Inflammatory macrophage treated with lipopolysaccharide for 4 hours (primary cell): Measurements from ENCODE around the gene OR2L8.

Experiments
- DNase-seq: peaks from one replicate; pipeline ENCODE4 v3.0.0-alpha.2; 2020

Gene OR2L8, protein sequence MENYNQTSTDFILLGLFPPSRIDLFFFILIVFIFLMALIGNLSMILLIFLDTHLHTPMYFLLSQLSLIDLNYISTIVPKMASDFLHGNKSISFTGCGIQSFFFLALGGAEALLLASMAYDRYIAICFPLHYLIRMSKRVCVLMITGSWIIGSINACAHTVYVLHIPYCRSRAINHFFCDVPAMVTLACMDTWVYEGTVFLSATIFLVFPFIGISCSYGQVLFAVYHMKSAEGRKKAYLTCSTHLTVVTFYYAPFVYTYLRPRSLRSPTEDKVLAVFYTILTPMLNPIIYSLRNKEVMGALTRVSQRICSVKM

DNA sequence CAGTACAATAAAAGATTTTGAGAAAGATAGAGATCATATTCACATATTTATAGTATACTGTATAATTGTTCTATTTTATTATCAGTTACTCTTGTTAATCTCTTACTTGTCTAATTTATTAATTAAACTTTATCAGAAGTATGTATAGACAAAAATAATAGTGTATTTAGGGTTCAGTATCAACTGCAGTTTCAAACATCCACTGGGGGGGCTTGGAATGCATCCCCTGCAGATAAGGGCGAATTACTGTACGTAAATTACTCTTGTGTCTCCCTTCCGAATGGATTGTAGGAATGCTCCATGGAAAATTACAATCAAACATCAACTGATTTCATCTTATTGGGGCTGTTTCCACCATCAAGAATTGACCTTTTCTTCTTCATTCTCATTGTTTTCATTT lies at the start of gene OR2L8:
Gene OR2L8, plus strand, starts transcription at position 301 of the 400 bp plus-strand sequence. Its CDS starts 0 bp downstream, at position 301.
- no peak for DNase-seq

DNA sequence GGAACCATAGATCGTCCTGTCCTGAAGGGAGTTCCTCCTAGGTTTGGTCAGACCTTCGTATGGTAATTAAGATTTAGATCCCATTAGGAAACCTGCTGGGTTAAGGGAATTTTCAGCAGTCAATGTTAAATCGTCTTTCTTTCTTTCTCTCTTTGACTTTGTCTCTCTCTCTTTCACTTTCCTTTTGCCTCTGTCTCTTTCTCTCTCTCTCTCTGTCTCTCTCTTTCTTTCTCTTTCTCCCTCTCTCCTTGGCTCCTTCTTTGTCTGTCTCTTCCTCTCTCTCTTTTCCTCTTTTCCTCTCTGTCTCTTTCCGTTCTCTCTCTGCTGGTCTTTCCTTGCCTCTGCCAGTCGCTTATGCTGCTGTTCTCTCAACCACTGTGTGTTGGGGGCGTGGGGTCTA lies 44.5 kb upstream of the OR2L8 start:
- no peak for DNase-seq

DNA sequence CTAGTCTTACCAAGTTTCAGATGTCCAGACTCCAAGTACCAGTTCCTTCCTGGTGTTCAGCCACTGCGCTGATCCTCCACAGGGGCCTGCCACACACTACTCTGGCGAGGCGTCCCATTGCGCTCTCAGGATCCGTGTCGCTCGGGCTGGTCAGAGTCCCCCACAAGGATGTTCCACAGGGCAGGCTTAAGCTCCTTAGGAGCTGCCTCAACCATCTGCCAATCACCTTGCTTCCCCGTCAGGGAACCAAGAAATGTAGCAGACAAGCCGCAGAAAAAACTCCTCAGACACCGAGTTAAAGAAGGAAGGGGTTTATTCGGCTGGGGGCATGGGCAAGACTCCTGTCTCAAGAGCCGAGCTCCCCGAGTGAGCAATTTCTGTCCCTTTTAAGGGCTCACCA lies 43.5 kb upstream of the OR2L8 start:
- no peak for DNase-seq

DNA sequence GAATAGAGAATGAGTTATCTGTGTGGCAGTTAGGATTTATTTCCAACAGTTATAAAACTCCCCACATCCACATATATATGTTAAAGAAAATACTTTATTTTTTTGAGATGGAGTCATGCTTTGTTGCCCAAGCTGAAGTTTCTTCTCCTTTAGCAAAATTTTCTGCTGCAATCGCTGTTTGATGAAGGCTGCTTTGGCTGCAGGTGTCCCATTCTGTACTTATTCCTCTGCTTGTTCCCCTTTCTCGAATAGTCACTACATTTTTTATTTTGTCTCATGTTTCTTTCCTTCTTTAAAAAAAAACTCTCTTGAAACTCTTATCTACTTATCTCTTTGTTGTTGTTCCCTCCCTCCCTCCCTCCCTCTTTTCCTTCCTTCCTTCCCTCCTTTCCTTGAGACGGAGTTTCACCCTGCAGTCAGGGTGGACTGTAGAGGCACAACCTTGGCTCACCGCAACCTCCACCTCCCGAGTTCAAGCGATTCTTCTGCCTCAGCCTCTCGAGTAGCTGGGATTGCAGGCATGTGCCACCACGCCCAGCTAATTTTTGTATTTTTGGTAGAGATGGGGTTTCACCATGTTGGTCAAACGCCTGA lies 42.7 kb upstream of the OR2L8 start:
- DNase-seq = no peak

DNA sequence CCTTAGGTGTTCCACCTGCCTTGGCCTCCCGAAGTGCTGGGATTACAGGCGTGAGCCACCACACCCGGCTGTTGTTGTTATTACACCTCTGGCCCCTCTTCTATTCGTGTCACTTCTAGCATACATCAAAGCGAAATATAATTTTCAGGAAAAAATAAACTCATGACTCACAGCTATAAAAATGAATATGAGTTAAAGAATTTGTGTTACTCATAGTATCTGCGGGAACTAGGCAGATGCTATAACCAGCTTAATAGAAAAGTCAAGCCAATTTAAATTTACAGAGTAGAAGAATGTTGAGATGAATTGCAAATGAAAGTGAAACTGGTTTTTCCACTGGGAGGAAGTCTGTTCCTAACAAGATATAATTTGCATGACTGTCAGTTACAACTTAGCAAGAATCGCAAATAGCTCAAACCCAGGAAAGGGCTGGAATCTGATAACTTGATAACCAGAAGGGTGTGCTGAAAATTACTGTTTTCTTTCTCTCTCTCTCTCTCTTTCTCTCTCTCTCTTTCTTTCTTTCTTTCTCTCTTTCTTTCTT lies 42.1 kb upstream of the OR2L8 start:
- DNase-seq = peak; percentile 80

DNA sequence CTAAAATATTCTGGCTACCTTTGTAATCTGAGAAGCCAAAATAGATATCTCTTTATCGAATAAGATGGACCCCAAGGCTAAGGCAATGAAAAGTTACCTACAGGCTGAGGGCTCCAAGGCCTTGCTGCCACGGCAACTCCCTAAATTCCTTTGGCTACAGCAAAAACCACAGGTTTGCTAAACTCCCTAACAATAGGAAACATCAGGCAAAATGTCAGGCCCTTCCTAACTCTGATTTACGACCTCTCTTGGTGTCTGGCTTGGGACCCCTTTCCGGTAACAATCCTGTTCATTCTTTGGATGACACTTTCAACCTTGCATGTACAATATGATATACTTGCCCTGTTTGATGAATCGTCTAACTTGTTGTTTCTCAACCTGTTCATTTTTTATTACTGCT lies 39.9 kb upstream of the OR2L8 start:
- no peak for DNase-seq

DNA sequence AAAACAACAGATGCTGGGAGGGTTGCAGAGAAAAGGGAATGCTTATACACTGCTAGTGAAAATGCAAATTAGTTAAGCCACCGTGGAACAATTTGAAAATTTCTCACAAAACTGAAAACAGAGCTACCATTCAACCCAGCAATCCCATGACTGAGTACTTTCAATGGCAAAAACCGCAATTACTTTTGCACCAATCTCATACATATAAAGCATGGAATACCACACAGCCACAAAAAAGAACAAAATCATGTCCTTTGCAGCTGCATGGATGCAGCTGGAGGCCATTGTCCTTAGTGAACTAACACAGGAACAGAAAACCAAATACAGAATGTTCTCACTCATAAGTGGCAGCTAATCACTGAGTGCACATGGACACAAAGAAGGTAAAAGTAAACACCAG lies 34.9 kb upstream of the OR2L8 start:
- no peak for DNase-seq

DNA sequence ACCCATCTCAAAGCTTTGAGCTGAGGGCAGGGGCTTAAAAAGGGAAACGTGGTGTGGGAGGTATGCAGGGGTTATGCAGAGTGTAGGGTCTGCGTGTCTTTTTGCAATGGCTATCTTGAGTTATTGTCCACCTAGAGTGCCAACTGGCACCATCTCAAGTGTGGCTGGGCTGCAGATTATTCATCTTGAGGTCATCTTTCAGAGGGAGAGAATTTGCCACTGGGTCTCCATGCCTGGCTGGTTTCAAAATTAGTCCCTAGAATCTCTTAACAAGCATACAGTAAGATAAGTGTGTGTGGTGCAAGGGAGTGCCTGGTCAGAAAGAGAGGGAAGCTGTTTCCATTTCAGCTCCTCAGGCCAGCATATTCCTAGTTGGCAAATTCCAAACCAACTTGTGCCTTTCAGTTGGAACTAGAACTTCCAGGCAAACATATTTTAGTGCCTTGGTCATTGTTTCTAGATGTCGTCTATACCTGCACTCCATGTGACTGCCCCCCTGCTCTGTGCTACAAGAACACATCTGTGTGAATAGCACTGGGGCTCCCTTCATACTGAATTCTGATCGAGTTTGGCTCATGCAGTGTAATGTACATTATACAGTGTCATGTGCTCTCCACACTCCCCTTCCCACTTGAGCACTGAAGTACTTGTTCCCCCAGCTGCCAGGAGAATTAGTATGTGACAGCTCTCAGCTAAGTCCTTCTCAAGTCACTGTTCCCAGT lies 33.6 kb upstream of the OR2L8 start:
- no peak for DNase-seq

DNA sequence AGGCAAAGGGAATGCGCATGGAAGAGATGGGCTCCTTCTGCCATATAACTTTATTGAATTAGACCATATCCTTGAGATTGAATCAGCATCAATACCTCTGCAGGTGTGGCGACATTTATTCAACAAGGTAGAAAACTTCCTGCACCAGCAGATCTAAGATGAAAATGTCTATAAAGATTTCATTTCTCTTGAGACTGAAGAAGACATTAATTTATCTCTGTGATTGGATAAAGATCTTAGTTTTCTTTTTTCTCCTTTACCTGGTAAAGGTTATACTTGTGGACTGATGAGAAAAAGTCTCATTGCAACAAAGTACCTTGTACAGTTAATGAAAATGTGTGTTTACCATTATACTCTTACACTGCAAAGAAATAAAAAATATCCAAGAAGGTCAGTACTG lies 28.7 kb upstream of the OR2L8 start, which contains the start of gene OR2T8:
Gene OR2T8, plus strand, starts transcription at position 301 of the 400 bp plus-strand sequence. CDS start 766 bp downstream, outside the sequence.
- no peak for DNase-seq

DNA sequence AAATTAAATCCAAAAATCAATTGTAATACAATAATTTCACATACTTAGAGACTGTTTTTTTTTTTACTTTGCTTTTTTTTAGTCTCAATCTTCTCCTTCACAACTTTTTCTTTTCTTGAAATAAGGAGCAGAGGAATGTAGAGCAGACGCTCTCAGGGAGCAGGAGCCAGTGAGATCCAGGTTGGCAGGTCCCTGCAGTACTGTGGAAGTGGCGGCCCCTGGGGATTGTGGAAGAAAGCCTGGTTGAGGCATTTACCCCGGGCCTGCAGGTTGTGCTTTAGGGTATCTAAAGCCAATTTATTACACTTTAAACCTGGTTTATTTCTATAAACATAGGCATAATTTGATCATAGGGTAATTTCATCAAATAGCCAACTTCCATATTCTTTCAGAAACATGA lies 24.7 kb upstream of the OR2L8 start:
- DNase-seq = no peak

DNA sequence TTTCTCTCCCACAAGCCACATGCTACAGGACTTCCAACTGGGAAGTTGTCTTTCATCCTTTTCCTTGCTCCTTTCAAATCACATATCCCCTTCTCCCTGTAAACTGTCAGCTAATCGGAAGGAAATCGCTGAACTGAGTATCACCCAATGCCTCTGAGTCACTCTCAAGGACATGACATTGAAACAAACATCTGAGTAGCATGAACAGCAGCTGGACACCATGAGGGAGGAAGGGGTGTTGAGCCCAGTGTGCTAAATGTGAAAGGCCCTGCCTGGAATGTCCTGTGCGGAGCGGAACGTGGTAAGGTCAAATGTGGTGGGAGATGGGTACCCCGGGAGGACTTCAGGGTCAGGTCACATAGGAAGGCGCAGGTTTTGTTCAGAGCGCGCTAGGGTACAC lies 23.8 kb upstream of the OR2L8 start, which contains the start of gene OR2AJ1:
Gene OR2AJ1, plus strand, starts transcription at position 22 of the 400 bp plus-strand sequence. CDS start 8,880 bp downstream, outside the sequence.
- DNase-seq = no peak

DNA sequence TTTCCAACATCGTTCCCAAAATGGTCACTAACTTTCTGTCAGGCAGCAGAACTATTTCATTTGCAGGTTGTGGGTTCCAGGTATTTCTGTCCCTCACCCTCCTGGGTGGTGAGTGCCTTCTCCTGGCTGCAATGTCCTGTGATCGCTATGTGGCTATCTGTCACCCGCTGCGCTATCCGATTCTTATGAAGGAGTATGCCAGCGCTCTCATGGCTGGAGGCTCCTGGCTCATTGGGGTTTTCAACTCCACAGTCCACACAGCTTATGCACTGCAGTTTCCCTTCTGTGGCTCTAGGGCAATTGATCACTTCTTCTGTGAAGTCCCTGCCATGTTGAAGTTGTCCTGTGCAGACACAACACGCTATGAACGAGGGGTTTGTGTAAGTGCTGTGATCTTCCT lies 14.7 kb upstream of the OR2L8 start:
- no peak for DNase-seq

DNA sequence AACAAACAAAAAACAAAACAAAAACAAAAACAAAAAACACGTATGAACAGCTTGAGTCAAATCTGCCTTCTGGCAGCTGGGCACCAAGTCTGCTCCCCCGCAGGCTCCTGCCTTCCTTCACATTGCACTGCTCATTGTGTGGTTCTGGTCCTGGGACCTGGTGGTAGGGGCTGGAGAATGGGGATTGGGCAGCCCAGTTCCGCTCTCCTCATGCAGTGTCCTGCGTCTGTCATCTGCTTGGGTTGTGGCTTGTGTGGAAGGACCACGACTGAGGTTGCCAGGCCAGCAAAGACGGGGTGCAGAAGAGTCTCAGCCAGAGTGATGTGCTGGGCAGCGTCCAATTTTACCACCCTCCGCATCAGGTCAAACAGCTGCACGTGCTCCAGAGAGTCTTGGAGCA lies 12.9 kb upstream of the OR2L8 start:
- DNase-seq = no peak

DNA sequence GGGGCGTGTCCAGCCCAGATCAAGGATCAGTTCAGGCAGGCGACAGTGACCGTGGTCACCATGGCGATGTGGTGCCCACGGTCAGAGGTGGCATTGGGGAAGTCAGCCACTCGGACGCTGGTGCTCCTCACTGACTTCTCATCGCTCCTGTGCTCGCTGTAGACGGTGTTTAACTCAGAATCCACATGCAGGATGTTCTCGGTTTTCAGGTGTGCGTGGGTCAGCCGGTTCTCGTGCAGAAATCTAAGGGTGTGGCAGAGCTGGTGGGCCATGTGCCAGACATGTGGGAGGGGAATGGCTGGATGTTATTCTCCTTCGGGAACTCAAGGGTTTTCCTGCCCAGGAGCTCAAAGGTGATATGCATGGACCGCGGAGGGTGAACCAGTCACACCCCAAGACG lies 12.2 kb upstream of the OR2L8 start:
- DNase-seq = no peak

DNA sequence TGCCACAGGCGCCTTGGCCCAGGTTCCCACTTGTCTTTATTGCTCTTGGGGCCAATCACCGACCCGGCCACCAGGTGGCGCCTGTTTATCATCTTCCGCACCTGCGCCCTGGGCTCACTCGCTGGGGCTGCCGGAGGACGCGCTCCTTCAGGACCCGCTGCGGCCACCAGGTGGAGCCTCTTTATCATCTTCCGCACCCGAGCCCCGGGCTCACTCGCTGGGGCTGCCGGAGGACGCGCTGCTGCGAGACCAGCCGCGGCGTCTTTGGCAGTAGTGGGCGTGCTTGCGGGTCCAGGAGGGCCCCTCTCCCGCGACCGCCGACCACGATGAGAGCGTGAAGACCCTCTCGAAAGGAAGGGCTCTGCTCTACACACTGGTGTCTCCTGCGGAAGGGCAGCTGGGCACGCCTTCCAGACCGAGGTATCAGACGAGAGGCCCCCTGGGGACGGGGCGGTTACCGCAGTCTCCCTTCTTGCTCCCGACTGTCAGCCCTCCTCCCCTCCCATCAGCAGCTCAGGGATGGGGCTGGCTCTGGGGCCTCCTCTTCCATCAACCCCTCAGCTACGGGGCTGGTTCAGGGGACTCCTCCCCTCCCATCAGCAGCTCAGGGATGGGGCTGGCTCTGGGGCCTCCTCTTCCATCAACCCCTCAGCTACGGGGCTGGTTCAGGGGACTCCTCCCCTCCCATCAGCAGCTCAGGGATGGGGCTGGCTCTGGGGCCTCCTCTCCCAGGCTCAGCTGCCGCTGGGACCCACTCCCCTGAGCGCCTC lies 11.5 kb upstream of the OR2L8 start:
- DNase-seq = peak; percentile 90

DNA sequence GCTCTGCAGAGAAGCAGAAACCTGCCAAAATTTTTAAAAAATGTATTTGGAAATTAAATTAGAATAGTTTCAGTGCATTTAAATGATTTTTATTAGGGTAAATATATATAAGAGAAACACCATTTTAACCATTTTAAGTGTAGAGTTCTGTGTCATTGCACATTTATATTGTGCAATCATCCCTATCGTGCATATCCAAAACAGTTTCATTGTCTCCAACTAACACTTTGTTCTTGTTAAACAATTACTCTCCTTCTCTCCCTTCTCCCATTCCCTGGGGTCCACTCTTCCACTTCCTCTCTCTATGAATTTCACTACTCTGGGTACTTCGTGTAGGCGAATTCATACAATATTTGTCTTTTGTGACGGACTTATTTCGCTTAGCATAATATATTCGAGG lies 6.0 kb upstream of the OR2L8 start:
- no peak for DNase-seq

DNA sequence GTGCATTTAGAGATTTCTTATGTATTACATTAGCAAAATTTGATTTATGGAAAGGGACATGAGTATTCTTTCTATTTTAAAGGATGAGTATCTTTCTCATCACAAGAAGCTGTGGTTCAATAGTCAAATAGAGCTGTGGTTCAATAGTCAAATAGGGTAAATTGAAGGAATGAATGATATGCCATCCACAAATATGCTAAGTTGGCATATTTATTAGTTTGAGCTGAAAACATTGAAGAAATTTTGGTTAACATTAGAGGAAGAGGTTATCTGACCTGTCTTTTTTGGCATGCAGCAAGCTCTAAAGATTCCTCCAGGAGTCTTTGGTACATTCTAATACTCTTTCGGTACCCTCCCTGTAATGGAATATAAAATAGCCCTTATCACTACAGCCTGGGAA lies 4.8 kb downstream of the OR2L8 start:
- no peak for DNase-seq

DNA sequence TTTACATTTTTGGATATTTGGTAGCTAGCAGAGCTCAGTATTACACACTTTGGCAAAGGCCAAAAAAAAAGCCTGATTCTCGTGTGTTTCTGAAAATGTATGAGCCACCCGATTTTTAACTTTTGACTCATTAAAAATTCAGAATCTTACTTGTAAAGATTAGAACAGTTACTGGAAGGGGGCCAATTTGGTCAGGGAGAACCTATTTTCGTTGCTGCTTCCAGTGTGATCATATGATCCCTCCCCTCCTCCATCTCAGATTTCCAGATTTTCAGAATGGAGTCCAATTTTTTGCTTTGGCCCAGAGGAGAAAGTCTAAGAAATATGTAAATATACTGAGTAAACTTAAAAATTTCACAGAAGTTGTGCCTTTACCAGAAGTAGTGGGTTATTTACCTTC lies 13.1 kb downstream of the OR2L8 start:
- no peak for DNase-seq

DNA sequence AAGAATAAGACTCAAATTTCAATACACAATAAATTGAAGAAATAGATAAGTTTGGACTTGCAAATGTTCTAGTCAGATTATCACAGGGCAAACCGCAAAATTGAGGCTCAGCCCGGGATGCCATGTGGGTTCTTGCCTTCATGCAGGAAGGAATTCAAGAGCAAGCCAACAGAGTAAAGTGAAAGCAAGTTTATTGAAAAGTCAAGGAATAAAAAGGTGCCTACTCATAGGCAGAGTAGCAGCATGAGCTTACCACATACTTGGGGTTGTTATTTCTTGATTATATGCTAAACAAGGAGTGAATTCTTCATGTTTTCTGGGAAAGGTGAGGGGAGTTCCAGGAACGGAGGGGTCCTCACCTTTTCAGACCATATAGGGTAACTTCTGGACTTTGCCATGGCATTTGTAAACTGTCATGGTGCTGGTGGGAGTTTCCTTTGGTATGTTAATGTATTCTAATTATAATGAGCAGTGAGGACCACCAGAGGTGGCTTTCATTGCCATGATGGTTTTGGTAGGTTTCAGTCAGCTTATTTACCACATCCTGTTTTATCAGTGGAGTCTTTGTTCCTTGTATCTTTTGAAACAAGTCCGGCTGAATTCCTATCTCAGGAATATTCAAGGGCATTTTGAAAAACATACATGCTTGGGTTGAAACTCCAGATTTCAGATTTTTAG lies 14.4 kb downstream of the OR2L8 start:
- no peak for DNase-seq

DNA sequence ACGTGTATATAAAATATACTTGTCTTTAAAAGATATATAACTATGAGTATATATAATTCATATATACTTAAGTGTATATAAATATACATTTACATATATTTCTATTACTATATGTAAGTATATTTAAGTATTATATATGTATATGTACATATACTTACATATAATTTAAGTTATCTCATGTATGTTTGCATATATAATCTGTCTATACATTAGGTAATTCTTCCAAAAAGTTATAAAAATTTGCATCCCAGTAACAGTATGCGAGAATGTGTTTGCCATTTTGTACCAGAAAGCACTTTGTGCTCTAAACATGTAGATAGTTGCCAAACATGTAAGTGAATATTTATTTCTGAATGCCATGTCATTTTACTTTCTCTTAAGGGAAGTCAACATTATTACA lies 16.3 kb downstream of the OR2L8 start, which contains the start of gene OR2AK2:
Gene OR2AK2, plus strand, starts transcription at position 301 of the 400 bp plus-strand sequence. CDS start 144 bp downstream, outside the sequence.
- DNase-seq = no peak

DNA sequence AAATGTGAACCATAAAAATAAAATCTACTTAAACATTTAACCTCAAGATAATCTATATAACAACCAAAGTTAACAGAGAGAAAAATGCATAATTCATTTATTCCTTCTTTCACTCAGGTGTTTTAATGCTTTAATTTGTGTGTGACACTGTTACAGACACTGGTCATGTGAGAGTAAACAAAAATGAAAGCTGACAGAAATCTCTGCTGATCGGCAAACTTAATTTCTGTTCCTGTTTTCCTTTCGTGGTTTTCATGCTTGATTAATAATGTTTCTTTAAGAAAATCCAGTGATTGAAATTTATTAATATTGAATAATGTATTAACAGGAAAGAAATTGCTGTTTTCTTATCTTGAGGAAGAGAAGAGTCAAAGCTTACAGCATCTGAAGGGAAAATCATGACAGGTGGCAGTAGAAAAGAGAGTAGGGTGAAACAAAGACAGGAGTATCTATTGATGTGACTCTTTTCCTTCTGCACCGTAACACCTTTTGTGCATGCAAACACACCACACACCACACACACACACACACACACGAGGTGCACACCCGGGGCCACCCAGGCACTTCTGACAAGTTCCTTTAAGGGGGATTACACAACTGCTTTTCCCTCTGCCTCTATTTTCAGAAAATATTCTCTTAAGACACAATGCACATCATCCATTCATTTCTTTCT lies 18.0 kb downstream of the OR2L8 start:
- peak; percentile 46 for DNase-seq

DNA sequence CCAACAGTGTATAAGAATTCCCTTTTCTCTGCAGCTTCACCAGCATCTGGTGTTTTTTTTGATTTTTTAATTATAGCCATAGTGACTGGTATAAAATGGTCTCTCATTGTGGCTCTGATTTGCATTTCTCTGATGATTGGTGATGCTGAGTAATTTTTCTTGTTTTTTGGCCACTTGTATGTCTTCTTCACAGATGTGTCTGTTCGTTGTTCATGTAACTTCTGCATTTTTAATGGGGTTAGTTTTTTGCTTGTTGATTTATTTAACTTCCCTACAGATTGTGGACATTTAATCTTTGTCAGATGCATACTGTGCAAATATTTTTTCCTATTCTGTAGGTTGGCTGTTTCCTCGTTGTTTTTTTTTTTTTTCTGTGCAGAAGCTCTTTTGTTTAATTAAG lies 44.3 kb downstream of the OR2L8 start:
- no peak for DNase-seq
